IMR-90 (cell line): ENCODE data around the gene KLHL13. TPM values are rescaled to one million over a fixed set of nuclear protein-coding genes. Genes with fewer than 3 reads are reported as not detected.
A peak's percentile ranks its signal among the peaks of the same experiment; 100 is the strongest.

Source experiments
- ATAC-seq: fragments of 200-7000 bp; cut with Tn5 transposase; 2 replicates; pipeline ENCODE4 v1.9.1; 2020; ENCODE audit warnings: low read depth, mild to moderate bottlenecking, moderate library complexity
- BruUV-seq: library from RNA; stranded (reverse); fragments of 400-500 nt; replicated peaks from 2 replicates; lab custom pipeline; 2021; lab: Mats Ljungman, UMichigan
- CTCF ChIA-PET: fragments of 300-600 bp; formaldehyde crosslinking; extraction: SDS; loops from one replicate; lab custom pipeline; 2021; ENCODE audit warnings: antibody characterized with exemption; lab: Yijun Ruan, JAX
- POLR2A ChIA-PET: fragments of 300-600 bp; sonication (Branson Sonifier 250); formaldehyde crosslinking; loops from one replicate; lab custom pipeline; 2022; ENCODE audit warnings: antibody characterized with exemption; ENCODE audit not compliant: unreplicated experiment; lab: Charles Lee
- DNase-seq: peaks from one replicate; pipeline ENCODE4 v3.0.0; 2013
- H2AFZ ChIP-seq: replicated peaks from 2 replicates; pipeline ENCODE3; 2013; ENCODE audit warnings: low read length, mild to moderate bottlenecking; ENCODE audit not compliant: poor library complexity
- H2AK5ac ChIP-seq: 2 replicates; pipeline ENCODE4 v1.6.1; 2013; ENCODE audit warnings: low read depth, low read length, inconsistent platforms
- H2AK9ac ChIP-seq: replicated peaks from 2 replicates; pipeline ENCODE3; 2013; ENCODE audit warnings: mild to moderate bottlenecking, low read depth, low read length, moderate library complexity; ENCODE audit not compliant: poor library complexity
- H2BK120ac ChIP-seq: 2 replicates; pipeline ENCODE4 v1.6.1; 2013; ENCODE audit warnings: low read depth, low read length, inconsistent platforms
- H2BK15ac ChIP-seq: 3 replicates; pipeline ENCODE4 v1.6.1; 2013; ENCODE audit warnings: low read depth, low read length, inconsistent platforms
- H2BK20ac ChIP-seq: 2 replicates; pipeline ENCODE4 v1.6.1; 2013; ENCODE audit warnings: low read depth, mild to moderate bottlenecking, inconsistent platforms, low read length, moderate library complexity
- H2BK5ac ChIP-seq: 2 replicates; pipeline ENCODE4 v1.6.1; 2013; ENCODE audit warnings: mild to moderate bottlenecking, low read depth, low read length, inconsistent platforms; ENCODE audit not compliant: poor library complexity, severe bottlenecking
- H3K14ac ChIP-seq: replicated peaks from 2 replicates; pipeline ENCODE4 v1.6.1; 2013; ENCODE audit warnings: low read depth, low read length, inconsistent platforms
- H3K18ac ChIP-seq: 2 replicates; pipeline ENCODE4 v1.6.1; 2013; ENCODE audit warnings: low read depth, low read length, control low read depth
- H3K23ac ChIP-seq: 2 replicates; pipeline ENCODE4 v1.6.1; 2013; ENCODE audit warnings: low read depth, low read length, inconsistent platforms
- H3K27ac ChIP-seq: 2 replicates; pipeline ENCODE4 v1.5.1; 2013; ENCODE audit warnings: mild to moderate bottlenecking, control low read depth, low read length; ENCODE audit not compliant: insufficient read depth
- H3K27me3 ChIP-seq: 2 replicates; pipeline ENCODE4 v1.6.1; 2013; ENCODE audit warnings: low read length; ENCODE audit not compliant: control insufficient read depth, insufficient read depth
- H3K36me3 ChIP-seq: 2 replicates; pipeline ENCODE4 v1.6.1; 2013; ENCODE audit warnings: low read length, mixed read lengths; ENCODE audit not compliant: control insufficient read depth, insufficient read depth
- H3K4ac ChIP-seq: 2 replicates; pipeline ENCODE4 v1.6.1; 2013; ENCODE audit warnings: low read depth, low read length, inconsistent platforms
- H3K4me1 ChIP-seq: 2 replicates; pipeline ENCODE4 v1.6.1; 2013; ENCODE audit warnings: low read length, mixed read lengths; ENCODE audit not compliant: control insufficient read depth, insufficient read depth
- H3K4me2 ChIP-seq: 2 replicates; pipeline ENCODE4 v1.6.1; 2013; ENCODE audit warnings: low read depth, mild to moderate bottlenecking, control low read depth, low read length, moderate library complexity
- H3K4me3 ChIP-seq: 2 replicates; pipeline ENCODE4 v1.5.1; 2013; ENCODE audit warnings: low read depth, mild to moderate bottlenecking, control low read depth, low read length, moderate library complexity; ENCODE audit not compliant: insufficient read depth
- H3K56ac ChIP-seq: 2 replicates; pipeline ENCODE4 v1.6.1; 2013; ENCODE audit warnings: low read length, inconsistent platforms; ENCODE audit not compliant: insufficient read depth; ENCODE audit errors: extremely low read depth
- H3K79me1 ChIP-seq, 2 experiments: 2 replicates each; pipeline ENCODE4 v1.6.1; 2013; ENCODE audit warnings: low read length in 2 of 2, inconsistent platforms in 1 of 2, low read depth in 1 of 2
- H3K9ac ChIP-seq: 2 replicates; pipeline ENCODE4 v1.6.1; 2013; ENCODE audit warnings: low read depth, low read length, control low read depth
- H3K9me1 ChIP-seq: 2 replicates; pipeline ENCODE4 v1.6.1; 2013; ENCODE audit warnings: low read length, inconsistent platforms; ENCODE audit not compliant: insufficient read depth
- H3K9me3 ChIP-seq: 2 replicates; pipeline ENCODE4 v1.6.1; 2013; ENCODE audit warnings: low read length; ENCODE audit not compliant: control insufficient read depth, insufficient read depth
- H4K20me1 ChIP-seq: 2 replicates; pipeline ENCODE4 v1.6.1; 2013; ENCODE audit warnings: low read length, inconsistent platforms; ENCODE audit not compliant: insufficient read depth
- H4K5ac ChIP-seq: 2 replicates; pipeline ENCODE4 v1.6.1; 2013; ENCODE audit warnings: mild to moderate bottlenecking, low read depth, low read length, control low read depth
- H4K8ac ChIP-seq, 2 experiments: 2 replicates each; pipeline ENCODE4 v1.6.1; 2013; ENCODE audit warnings: low read depth in 2 of 2, low read length in 2 of 2, control low read depth in 1 of 2, inconsistent platforms in 1 of 2
- H4K91ac ChIP-seq: 2 replicates; pipeline ENCODE4 v1.6.1; 2013; ENCODE audit warnings: low read depth, low read length, inconsistent platforms; ENCODE audit not compliant: insufficient read depth
- BHLHE40 ChIP-seq: fragments of 150-350 bp; IDR thresholded peaks from 2 replicates; pipeline ENCODE4 v1.6.1; 2016; ENCODE audit warnings: mild to moderate bottlenecking, low read depth, low read length
- CEBPB ChIP-seq: IDR thresholded peaks from 2 replicates; pipeline ENCODE4 v1.6.1; 2012; ENCODE audit warnings: low read depth, low read length, improper control_type of control experiment
- CHD1 ChIP-seq: IDR thresholded peaks from 2 replicates; pipeline ENCODE4 v1.6.1; 2012; ENCODE audit warnings: low read depth, low read length, improper control_type of control experiment
- CTCF ChIP-seq: conservative IDR thresholded peaks from 2 replicates; pipeline ENCODE4 v1.5.1; 2012; ENCODE audit warnings: mild to moderate bottlenecking, low read depth, low read length, improper control_type of control experiment
- ELK1 ChIP-seq: fragments of 150-350 bp; IDR thresholded peaks from 2 replicates; pipeline ENCODE4 v1.6.1; 2016; ENCODE audit warnings: low read depth, mild to moderate bottlenecking, low read length, moderate library complexity, borderline replicate concordance
- FOS ChIP-seq: fragments of 150-350 bp; IDR thresholded peaks from 2 replicates; pipeline ENCODE4 v1.6.1; 2016; ENCODE audit warnings: low read depth, low read length
- MAFK ChIP-seq: IDR thresholded peaks from 2 replicates; pipeline ENCODE4 v1.6.1; 2012; ENCODE audit warnings: low read depth, low read length, improper control_type of control experiment
- MAZ ChIP-seq: IDR thresholded peaks from 2 replicates; pipeline ENCODE4 v1.6.1; 2012; ENCODE audit warnings: low read depth, mild to moderate bottlenecking, low read length, improper control_type of control experiment, moderate library complexity, borderline replicate concordance
- MXI1 ChIP-seq: IDR thresholded peaks from 2 replicates; pipeline ENCODE4 v1.6.1; 2012; ENCODE audit warnings: low read depth, mild to moderate bottlenecking, low read length, moderate library complexity, borderline replicate concordance
- NFE2L2 ChIP-seq: fragments of 150-350 bp; IDR thresholded peaks from 2 replicates; pipeline ENCODE4 v1.6.1; 2016; ENCODE audit warnings: low read depth, mild to moderate bottlenecking, low read length
- POLR2A ChIP-seq: IDR thresholded peaks from 2 replicates; pipeline ENCODE4 v1.6.1; 2012; ENCODE audit warnings: mild to moderate bottlenecking, low read depth, low read length
- RAD21 ChIP-seq: IDR thresholded peaks from 2 replicates; pipeline ENCODE4 v1.6.1; 2012; ENCODE audit warnings: low read length, improper control_type of control experiment
- RCOR1 ChIP-seq: IDR thresholded peaks from 2 replicates; pipeline ENCODE4 v1.6.1; 2012; ENCODE audit warnings: mild to moderate bottlenecking, low read length, improper control_type of control experiment; ENCODE audit not compliant: insufficient replicate concordance
- RFX5 ChIP-seq: IDR thresholded peaks from 2 replicates; pipeline ENCODE4 v1.8.0; 2012; ENCODE audit warnings: low read depth, mild to moderate bottlenecking, low read length, moderate library complexity
- SMC3 ChIP-seq: fragments of 150-350 bp; IDR thresholded peaks from 2 replicates; pipeline ENCODE4 v1.6.1; 2016; ENCODE audit warnings: low read depth, mild to moderate bottlenecking, antibody characterized with exemption, low read length, moderate library complexity
- WGBS, 2 experiments: methylation state at CpG; one replicate each; pipeline versions ENCODE4 v1.1.5 to v1.1.7; 2013; ENCODE audit warnings: missing lambda C conversion rate in 2 of 2; ENCODE audit not compliant: insufficient read length in 1 of 2; ENCODE audit errors: extremely low coverage in 2 of 2; 5-methylcytosine and 5-hydroxymethylcytosine counted together
- dilution Hi-C: fragments of 300-500 bp; cut with HindIII; formaldehyde crosslinking; loops from one replicate; pipeline ENCODE4 v1.14.3; 2018; ENCODE audit warnings: low sequenced_read_pairs; ENCODE audit not compliant: unreplicated experiment
- in situ Hi-C: fragments of 300-500 bp; cut with MboI; formaldehyde crosslinking; loops from 3 replicates; pipeline ENCODE4 v1.14.3; 2019; ENCODE audit warnings: low sequenced_read_pairs, inconsistent platforms, mixed read lengths
- intact Hi-C: fragments of 100-400 bp; cut with micrococcal nuclease; formaldehyde crosslinking; loops from 2 replicates; pipeline ENCODE4 v1.10.0; 2022
- polyA plus RNA-seq, 3 experiments: library from polyadenylated mRNA; depleted of rRNA; stranded (reverse); fragments of >200 nt; gene quantifications; 2 replicates each; pipeline ENCODE4 v1.2.3, GENCODE V29; 2012; ENCODE audit warnings: low replicate concordance in 1 of 3
- total RNA-seq: library from RNA; depleted of rRNA; stranded (reverse); fragments of >200 nt; gene quantifications from 2 replicates; pipeline ENCODE4 v1.2.3, GENCODE V29; 2012
- TF ChIP-seq, protein P1 (sequence below): fragments of 150-350 bp; IDR thresholded peaks from 2 replicates; pipeline ENCODE4 v1.6.1; 2017; ENCODE audit warnings: mild to moderate bottlenecking, antibody characterized with exemption, low read length, low read depth

The KLHL13 gene
- total and polyA plus RNA-seq, 2 of the 4 experiments (the other 2 are of a cell fraction) = 4.0 to 12.5 TPM

GRCh38 chrX:117990438-117990837 is 126.2 kb downstream of the KLHL13 start:
- H3K9me1 ChIP-seq = no peaks in the 10 kb centered on the region
- H3K4ac ChIP-seq = no peak overlapping the region
- H3K9ac ChIP-seq = no peak overlapping the region
- peak overlapping the region; percentile 40 for H2BK5ac ChIP-seq
- no peak overlapping the region for H3K4me3 ChIP-seq
- no peaks in the 10 kb centered on the region for H3K79me1 ChIP-seq
- intact Hi-C loops = no loop called here
- H3K9me3 ChIP-seq = no peaks in the 10 kb centered on the region
- BruUV-seq = no TSS peak
- no peak overlapping the region for H2AK9ac ChIP-seq
- TF ChIP-seq RFX5 (no peak), RCOR1 (no peak), POLR2A (no peak), MXI1 (no peak), SMC3 (no peak), MAZ (no peak), RAD21 (no peak), CHD1 (no peak), FOS (peak; percentile 56; the same call in 1 of the 2 replicates), MAFK (no peak), CTCF (no peak), ELK1 (no peak), BHLHE40 (no peak), CEBPB (peak; percentile 43; the same call in 1 of the 2 replicates), NFE2L2 (no peak)
- TF ChIP-seq, protein P1, sequence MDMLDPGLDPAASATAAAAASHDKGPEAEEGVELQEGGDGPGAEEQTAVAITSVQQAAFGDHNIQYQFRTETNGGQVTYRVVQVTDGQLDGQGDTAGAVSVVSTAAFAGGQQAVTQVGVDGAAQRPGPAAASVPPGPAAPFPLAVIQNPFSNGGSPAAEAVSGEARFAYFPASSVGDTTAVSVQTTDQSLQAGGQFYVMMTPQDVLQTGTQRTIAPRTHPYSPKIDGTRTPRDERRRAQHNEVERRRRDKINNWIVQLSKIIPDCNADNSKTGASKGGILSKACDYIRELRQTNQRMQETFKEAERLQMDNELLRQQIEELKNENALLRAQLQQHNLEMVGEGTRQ = no peak
- peak overlapping the region; percentile 72; the same call in 1 of the 2 replicates for H2BK120ac ChIP-seq
- H4K8ac ChIP-seq = peak overlapping the region; percentile 13 to 50; a peak in 1 of 4 replicates
- CTCF ChIA-PET = no interaction called here
- no peak overlapping the region for H2BK15ac ChIP-seq
- H3K18ac ChIP-seq = no peak overlapping the region
- H3K56ac ChIP-seq = no peak overlapping the region
- no peak overlapping the region for H2BK20ac ChIP-seq
- H4K5ac ChIP-seq = no peak overlapping the region
- H2AK5ac ChIP-seq = no peak overlapping the region
- no peak overlapping the region for H2AFZ ChIP-seq
- H3K23ac ChIP-seq = no peak overlapping the region
- no peak overlapping the region for H4K91ac ChIP-seq
- H3K27ac ChIP-seq = peak overlapping the region; percentile 52; the same call in 1 of the 2 replicates
- peaks cover 4% of the 10 kb centered on the region; the same call in 1 of the 2 replicates for H3K4me1 ChIP-seq
- in situ Hi-C loops = loop anchor here (10.0 kb wide), 1 partner anchor 264 kb away; no protein-coding TSS in a partner anchor
- peak overlapping the region; percentile 34 for H3K4me2 ChIP-seq
- WGBS, 2 experiments = no CpG with 5 or more reads among the region's 3 CpGs
- dilution Hi-C loops = no loop called here
- H3K36me3 ChIP-seq = no peaks in the 10 kb centered on the region
- DNase-seq = peak; percentile 88
- ATAC-seq = peak; percentile 76
- H3K14ac ChIP-seq = no peak overlapping the region
- no peaks in the 10 kb centered on the region for H4K20me1 ChIP-seq
- POLR2A ChIA-PET = no interaction called here
- H3K27me3 ChIP-seq = no peaks in the 10 kb centered on the region
